Sigmoid colon (tissue), 7 donors: ENCODE measurements around the gene CDHR4. TPM values are rescaled to one million over a fixed set of nuclear protein-coding genes. Genes with fewer than 3 reads are reported as not detected.

Source experiments
- DNase-seq: peaks from one replicate; pipeline ENCODE4 v3.0.0-alpha.2; 2019
- H3K27ac ChIP-seq, 4 donors: fragments of 200-600 bp; sonication (generic); one replicate each; pipeline ENCODE4 v1.5.1; 2016 to 2019; ENCODE audit warnings: mild to moderate bottlenecking in 1 of 4
- H3K27me3 ChIP-seq, 3 donors: fragments of 200-600 bp; sonication (generic); one replicate each; pipeline ENCODE4 v1.5.1; 2019; ENCODE audit warnings: mild to moderate bottlenecking in 1 of 3
- H3K36me3 ChIP-seq, 4 donors: fragments of 200-600 bp; sonication (generic); one replicate each; pipeline ENCODE4 v1.5.1; 2016 to 2019
- H3K4me1 ChIP-seq, 4 donors: fragments of 200-600 bp; sonication (generic); one replicate each; pipeline ENCODE4 v1.5.1; 2017 to 2019
- H3K4me3 ChIP-seq, 4 donors: fragments of 200-600 bp; sonication (generic); one replicate each; pipeline ENCODE4 v1.5.1; 2017 to 2019; ENCODE audit warnings: mild to moderate bottlenecking in 2 of 4, moderate library complexity in 1 of 4
- H3K9me3 ChIP-seq, 4 donors: fragments of 200-600 bp in 3 of 4; sonication (generic) in 3 of 4; one replicate each; pipeline versions ENCODE4 v1.5.1 to v1.6.1; 2013 to 2019
- CTCF ChIP-seq, 4 experiments: fragments of 450-650 bp in 3 of 4; fragments of 200-600 bp in 1 of 4; IDR thresholded peaks; one replicate each; pipeline ENCODE4 v1.5.1; 2016 to 2019; ENCODE audit warnings: antibody characterized with exemption in 4 of 4, mild to moderate bottlenecking in 3 of 4, moderate library complexity in 2 of 4
- EP300 ChIP-seq, 4 donors: sonication (generic); formaldehyde crosslinking; IDR thresholded peaks; one replicate each; pipeline ENCODE4 v1.6.1; 2017; ENCODE audit warnings: antibody characterized with exemption in 4 of 4
- POLR2A ChIP-seq, 2 donors: fragments of 450-650 bp; IDR thresholded peaks; one replicate each; pipeline ENCODE4 v1.6.1; 2016; ENCODE audit warnings: antibody characterized with exemption in 2 of 2, mild to moderate bottlenecking in 2 of 2, moderate library complexity in 2 of 2
- POLR2AphosphoS5 ChIP-seq, 4 donors: sonication (generic); formaldehyde crosslinking; IDR thresholded peaks; one replicate each; pipeline ENCODE4 v1.6.1; 2017; ENCODE audit warnings: antibody characterized with exemption in 4 of 4
- WGBS, 2 donors: extraction: QIAGEN DNeasy Blood & Tissue Kit; methylation state at CpG; one replicate each; pipeline ENCODE4 v1.1.7; 2013; 5-methylcytosine and 5-hydroxymethylcytosine counted together
- intact Hi-C: fragments of 100-400 bp; cut with DNase I; formaldehyde crosslinking; loops from one replicate; pipeline ENCODE4 v1.15.1; 2023
- polyA plus RNA-seq, 3 donors: library from polyadenylated mRNA; stranded (reverse); fragments of 200-250 nt; gene quantifications; one replicate each; pipeline ENCODE4 v1.2.3, GENCODE V29; 2013
- total RNA-seq, 4 donors: library from RNA; depleted of rRNA; stranded (reverse); fragments of >200 nt; gene quantifications; one replicate each; pipeline ENCODE4 v1.1.0, GENCODE V29; 2016
- donor health status: healthy with polysubstance abuse.
- donor health status: Bipolar disorder and iron deficiency.
- donor health status: healthy.

CDHR4 gene
- total and polyA plus RNA-seq, 7 donors = 0.16 to 1.1 (median 0.63) TPM; not detected in 3

GRCh38 chr3:49775538-49775937 lies 24.1 kb downstream of the CDHR4 start:
- TF ChIP-seq POLR2AphosphoS5 (IDR thresholded peaks at IDR 0.05) (no peak), CTCF (IDR thresholded peaks at IDR 0.05) (no peak), EP300 (IDR thresholded peaks at IDR 0.05) (no peak), POLR2A (IDR thresholded peaks at IDR 0.05) (no peak)
- Histone ChIP-seq H3K36me3 (peaks cover 0 to 13% (median 3%) of the 10 kb centered on the region in 4 donors), H3K4me3 (no peak overlapping the region), H3K9me3 (no peaks in the 10 kb centered on the region), H3K27ac (peak overlapping the region in 3 of 4 donors; percentile 1 to 67 (median 59)), H3K4me1 (peaks cover 0 to 33% (median 18%) of the 10 kb centered on the region in 4 donors), H3K27me3 (no peaks in the 10 kb centered on the region)
- DNase-seq = peak; percentile 77
- WGBS, 2 donors = 75 to 80% methylated on average over 3 of the region's 3 CpGs
- intact Hi-C loops = no loop called here

- Histone ChIP-seq H3K4me1 (peaks cover 0 to 23% (median 15%) of the 10 kb centered on the region in 4 donors), H3K27ac (no peak overlapping the region), H3K9me3 (no peaks in the 10 kb centered on the region), H3K36me3 (peaks cover 0 to 18% (median 8%) of the 10 kb centered on the region in 4 donors), H3K27me3 (no peaks in the 10 kb centered on the region), H3K4me3 (no peak overlapping the region)
- WGBS, 2 donors = 97 to 100% methylated on average over 2 of the region's 2 CpGs
- TF ChIP-seq POLR2AphosphoS5 (IDR thresholded peaks at IDR 0.05) (no peak), CTCF (IDR thresholded peaks at IDR 0.05) (no peak), POLR2A (IDR thresholded peaks at IDR 0.05) (no peak), EP300 (IDR thresholded peaks at IDR 0.05) (no peak)
- intact Hi-C loops = no loop called here
- no peak for DNase-seq
These were observed 27.0 kb downstream of the CDHR4 start for GRCh38 chr3:49772703-49773102.

- Histone ChIP-seq H3K4me1 (peaks cover 0 to 23% (median 15%) of the 10 kb centered on the region in 4 donors), H3K27me3 (no peaks in the 10 kb centered on the region), H3K9me3 (no peaks in the 10 kb centered on the region), H3K4me3 (no peak overlapping the region), H3K36me3 (peaks cover 0 to 10% (median 3%) of the 10 kb centered on the region in 4 donors), H3K27ac (no peak overlapping the region)
- no peak for TF ChIP-seq POLR2AphosphoS5 (IDR thresholded peaks at IDR 0.05)
- no peak for TF ChIP-seq POLR2A (IDR thresholded peaks at IDR 0.05)
- no peak for TF ChIP-seq EP300 (IDR thresholded peaks at IDR 0.05)
- no peak for TF ChIP-seq CTCF (IDR thresholded peaks at IDR 0.05)
- 79 to 82% methylated on average over 1 of the region's 1 CpG for WGBS, 2 donors
- intact Hi-C loops = no loop called here
- no peak for DNase-seq
These were observed 28.2 kb downstream of the CDHR4 start for GRCh38 chr3:49771340-49771938.

GRCh38 chr3:49769926-49770325 lies 29.7 kb downstream of the CDHR4 start:
- no peak for DNase-seq
- no peaks in the 10 kb centered on the region for H3K27me3 ChIP-seq

More at GRCh38 chr3:49769926-49770325, 29.7 kb downstream of the CDHR4 start:
- Histone ChIP-seq H3K4me1 (peaks cover 0 to 13% (median 9%) of the 10 kb centered on the region in 4 donors), H3K9me3 (no peaks in the 10 kb centered on the region), H3K4me3 (no peak overlapping the region), H3K36me3 (peaks cover 0 to 10% (median 3%) of the 10 kb centered on the region in 4 donors), H3K27ac (no peak overlapping the region)
- intact Hi-C loops = no loop called here
- TF ChIP-seq POLR2A (IDR thresholded peaks at IDR 0.05) = no peak
- TF ChIP-seq POLR2AphosphoS5 (IDR thresholded peaks at IDR 0.05) = no peak
- TF ChIP-seq EP300 (IDR thresholded peaks at IDR 0.05) = no peak
- no peak for TF ChIP-seq CTCF (IDR thresholded peaks at IDR 0.05)
